ENCODE measurements around the gene GALNT4. TPM values are rescaled to one million over a fixed set of nuclear protein-coding genes. Genes with fewer than 3 reads are reported as not detected.

The GALNT4 gene
- total and polyA plus RNA-seq, 2 of the 13 experiments (the other 11 are each of a cell fraction or from before 2014, with no cell fraction given) = 4.9 to 6.8 TPM

DNA sequence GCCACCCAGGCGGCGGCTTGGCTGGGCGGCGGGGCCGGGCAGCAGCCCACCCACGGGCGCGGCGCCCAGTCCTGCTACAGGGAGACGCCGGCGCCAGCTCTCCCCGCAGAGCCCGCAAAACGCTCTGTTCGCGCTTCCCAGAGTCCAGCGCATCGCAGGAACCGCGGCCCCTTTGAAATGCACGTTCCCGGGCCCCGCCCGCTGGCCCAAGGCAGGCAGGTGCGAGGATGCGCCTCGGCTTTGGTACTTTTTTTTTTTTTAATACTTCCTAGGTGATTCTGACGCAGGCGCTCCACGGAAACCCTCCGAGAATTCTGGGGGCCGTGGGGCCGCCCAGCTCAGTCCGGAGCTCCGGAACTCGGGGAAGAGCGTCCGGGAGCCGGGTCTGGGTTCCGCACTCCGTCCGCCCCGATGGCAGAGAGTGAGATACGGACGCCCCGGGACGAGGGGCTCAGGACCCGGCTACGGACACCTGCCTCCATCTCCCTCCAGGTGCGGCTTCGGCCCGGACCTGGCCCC lies 768 bp upstream of the GALNT4 start (continued):
- TF ChIP-seq ZNF143 (CRISPR knock-in tag; IDR thresholded peaks at IDR 0.05) (peak; percentile 12; the same call in 1 of the 2 replicates), SP2 (CRISPR knock-in tag; IDR thresholded peaks at IDR 0.05) (peak; percentile 36; the same call in 1 of the 2 replicates), ZNF251 (CRISPR knock-in tag; IDR thresholded peaks at IDR 0.05) (no peak), ZNF615 (CRISPR knock-in tag; IDR thresholded peaks at IDR 0.05; ENCODE audit: borderline replicate concordance) (0 out of 2 replicates have a peak, but pooled peaks have one; percentile 54), HNRNPLL (IDR thresholded peaks at IDR 0.05; ENCODE audit: low read depth, low read length, poor library complexity, severe bottlenecking) (peak; percentile 47), ZNF234 (CRISPR knock-in tag; conservative IDR thresholded peaks at IDR 0.05) (peak; percentile 25; the same call in 1 of the 2 replicates), ZNF501 (CRISPR knock-in tag; IDR thresholded peaks at IDR 0.05) (peak; percentile 84), SRY (CRISPR knock-in tag; IDR thresholded peaks at IDR 0.05) (peak; percentile 65; the same call in 1 of the 2 replicates), MED1 (CRISPR knock-in tag; IDR thresholded peaks at IDR 0.05) (no peak), SMAD9 (CRISPR knock-in tag; IDR thresholded peaks at IDR 0.05) (0 out of 2 replicates have a peak, but pooled peaks have one; percentile 6), ZNF772 (CRISPR knock-in tag; IDR thresholded peaks at IDR 0.05) (peak; percentile 42; the same call in 1 of the 2 replicates)
- TF ChIP-seq, protein P1, sequence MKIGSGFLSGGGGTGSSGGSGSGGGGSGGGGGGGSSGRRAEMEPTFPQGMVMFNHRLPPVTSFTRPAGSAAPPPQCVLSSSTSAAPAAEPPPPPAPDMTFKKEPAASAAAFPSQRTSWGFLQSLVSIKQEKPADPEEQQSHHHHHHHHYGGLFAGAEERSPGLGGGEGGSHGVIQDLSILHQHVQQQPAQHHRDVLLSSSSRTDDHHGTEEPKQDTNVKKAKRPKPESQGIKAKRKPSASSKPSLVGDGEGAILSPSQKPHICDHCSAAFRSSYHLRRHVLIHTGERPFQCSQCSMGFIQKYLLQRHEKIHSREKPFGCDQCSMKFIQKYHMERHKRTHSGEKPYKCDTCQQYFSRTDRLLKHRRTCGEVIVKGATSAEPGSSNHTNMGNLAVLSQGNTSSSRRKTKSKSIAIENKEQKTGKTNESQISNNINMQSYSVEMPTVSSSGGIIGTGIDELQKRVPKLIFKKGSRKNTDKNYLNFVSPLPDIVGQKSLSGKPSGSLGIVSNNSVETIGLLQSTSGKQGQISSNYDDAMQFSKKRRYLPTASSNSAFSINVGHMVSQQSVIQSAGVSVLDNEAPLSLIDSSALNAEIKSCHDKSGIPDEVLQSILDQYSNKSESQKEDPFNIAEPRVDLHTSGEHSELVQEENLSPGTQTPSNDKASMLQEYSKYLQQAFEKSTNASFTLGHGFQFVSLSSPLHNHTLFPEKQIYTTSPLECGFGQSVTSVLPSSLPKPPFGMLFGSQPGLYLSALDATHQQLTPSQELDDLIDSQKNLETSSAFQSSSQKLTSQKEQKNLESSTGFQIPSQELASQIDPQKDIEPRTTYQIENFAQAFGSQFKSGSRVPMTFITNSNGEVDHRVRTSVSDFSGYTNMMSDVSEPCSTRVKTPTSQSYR (CRISPR knock-in tag; IDR thresholded peaks at IDR 0.05; ENCODE audit: borderline replicate concordance) = no peak
- TF ChIP-seq, protein P2, sequence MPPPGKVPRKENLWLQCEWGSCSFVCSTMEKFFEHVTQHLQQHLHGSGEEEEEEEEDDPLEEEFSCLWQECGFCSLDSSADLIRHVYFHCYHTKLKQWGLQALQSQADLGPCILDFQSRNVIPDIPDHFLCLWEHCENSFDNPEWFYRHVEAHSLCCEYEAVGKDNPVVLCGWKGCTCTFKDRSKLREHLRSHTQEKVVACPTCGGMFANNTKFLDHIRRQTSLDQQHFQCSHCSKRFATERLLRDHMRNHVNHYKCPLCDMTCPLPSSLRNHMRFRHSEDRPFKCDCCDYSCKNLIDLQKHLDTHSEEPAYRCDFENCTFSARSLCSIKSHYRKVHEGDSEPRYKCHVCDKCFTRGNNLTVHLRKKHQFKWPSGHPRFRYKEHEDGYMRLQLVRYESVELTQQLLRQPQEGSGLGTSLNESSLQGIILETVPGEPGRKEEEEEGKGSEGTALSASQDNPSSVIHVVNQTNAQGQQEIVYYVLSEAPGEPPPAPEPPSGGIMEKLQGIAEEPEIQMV (CRISPR knock-in tag; IDR thresholded peaks at IDR 0.05; ENCODE audit: low read depth) = no peak
- TF ChIP-seq, protein P3, sequence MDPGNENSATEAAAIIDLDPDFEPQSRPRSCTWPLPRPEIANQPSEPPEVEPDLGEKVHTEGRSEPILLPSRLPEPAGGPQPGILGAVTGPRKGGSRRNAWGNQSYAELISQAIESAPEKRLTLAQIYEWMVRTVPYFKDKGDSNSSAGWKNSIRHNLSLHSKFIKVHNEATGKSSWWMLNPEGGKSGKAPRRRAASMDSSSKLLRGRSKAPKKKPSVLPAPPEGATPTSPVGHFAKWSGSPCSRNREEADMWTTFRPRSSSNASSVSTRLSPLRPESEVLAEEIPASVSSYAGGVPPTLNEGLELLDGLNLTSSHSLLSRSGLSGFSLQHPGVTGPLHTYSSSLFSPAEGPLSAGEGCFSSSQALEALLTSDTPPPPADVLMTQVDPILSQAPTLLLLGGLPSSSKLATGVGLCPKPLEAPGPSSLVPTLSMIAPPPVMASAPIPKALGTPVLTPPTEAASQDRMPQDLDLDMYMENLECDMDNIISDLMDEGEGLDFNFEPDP (CRISPR knock-in tag; conservative IDR thresholded peaks at IDR 0.05) = 0 out of 2 replicates have a peak, but pooled peaks have one; percentile 52
- TF ChIP-seq, protein P4, sequence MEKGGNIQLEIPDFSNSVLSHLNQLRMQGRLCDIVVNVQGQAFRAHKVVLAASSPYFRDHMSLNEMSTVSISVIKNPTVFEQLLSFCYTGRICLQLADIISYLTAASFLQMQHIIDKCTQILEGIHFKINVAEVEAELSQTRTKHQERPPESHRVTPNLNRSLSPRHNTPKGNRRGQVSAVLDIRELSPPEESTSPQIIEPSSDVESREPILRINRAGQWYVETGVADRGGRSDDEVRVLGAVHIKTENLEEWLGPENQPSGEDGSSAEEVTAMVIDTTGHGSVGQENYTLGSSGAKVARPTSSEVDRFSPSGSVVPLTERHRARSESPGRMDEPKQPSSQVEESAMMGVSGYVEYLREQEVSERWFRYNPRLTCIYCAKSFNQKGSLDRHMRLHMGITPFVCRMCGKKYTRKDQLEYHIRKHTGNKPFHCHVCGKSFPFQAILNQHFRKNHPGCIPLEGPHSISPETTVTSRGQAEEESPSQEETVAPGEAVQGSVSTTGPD (CRISPR knock-in tag; IDR thresholded peaks at IDR 0.05) = 0 out of 2 replicates have a peak, but pooled peaks have one; percentile 25
- TF ChIP-seq, protein P5, sequence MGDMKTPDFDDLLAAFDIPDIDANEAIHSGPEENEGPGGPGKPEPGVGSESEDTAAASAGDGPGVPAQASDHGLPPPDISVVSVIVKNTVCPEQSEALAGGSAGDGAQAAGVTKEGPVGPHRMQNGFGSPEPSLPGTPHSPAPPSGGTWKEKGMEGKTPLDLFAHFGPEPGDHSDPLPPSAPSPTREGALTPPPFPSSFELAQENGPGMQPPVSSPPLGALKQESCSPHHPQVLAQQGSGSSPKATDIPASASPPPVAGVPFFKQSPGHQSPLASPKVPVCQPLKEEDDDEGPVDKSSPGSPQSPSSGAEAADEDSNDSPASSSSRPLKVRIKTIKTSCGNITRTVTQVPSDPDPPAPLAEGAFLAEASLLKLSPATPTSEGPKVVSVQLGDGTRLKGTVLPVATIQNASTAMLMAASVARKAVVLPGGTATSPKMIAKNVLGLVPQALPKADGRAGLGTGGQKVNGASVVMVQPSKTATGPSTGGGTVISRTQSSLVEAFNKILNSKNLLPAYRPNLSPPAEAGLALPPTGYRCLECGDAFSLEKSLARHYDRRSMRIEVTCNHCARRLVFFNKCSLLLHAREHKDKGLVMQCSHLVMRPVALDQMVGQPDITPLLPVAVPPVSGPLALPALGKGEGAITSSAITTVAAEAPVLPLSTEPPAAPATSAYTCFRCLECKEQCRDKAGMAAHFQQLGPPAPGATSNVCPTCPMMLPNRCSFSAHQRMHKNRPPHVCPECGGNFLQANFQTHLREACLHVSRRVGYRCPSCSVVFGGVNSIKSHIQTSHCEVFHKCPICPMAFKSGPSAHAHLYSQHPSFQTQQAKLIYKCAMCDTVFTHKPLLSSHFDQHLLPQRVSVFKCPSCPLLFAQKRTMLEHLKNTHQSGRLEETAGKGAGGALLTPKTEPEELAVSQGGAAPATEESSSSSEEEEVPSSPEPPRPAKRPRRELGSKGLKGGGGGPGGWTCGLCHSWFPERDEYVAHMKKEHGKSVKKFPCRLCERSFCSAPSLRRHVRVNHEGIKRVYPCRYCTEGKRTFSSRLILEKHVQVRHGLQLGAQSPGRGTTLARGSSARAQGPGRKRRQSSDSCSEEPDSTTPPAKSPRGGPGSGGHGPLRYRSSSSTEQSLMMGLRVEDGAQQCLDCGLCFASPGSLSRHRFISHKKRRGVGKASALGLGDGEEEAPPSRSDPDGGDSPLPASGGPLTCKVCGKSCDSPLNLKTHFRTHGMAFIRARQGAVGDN (CRISPR knock-in tag; IDR thresholded peaks at IDR 0.05) = peak; percentile 22; the same call in 1 of the 2 replicates
